SH-SY5Y (cell line): ENCODE measurements around the gene PNKP.

Experiments used
- GATA2 ChIP-seq: IDR thresholded peaks from 2 replicates; pipeline ENCODE4 v1.6.1; 2011; ENCODE audit warnings: mild to moderate bottlenecking, low read depth, low read length
- GATA3 ChIP-seq: IDR thresholded peaks from 2 replicates; pipeline ENCODE4 v1.6.1; 2011; ENCODE audit warnings: low read depth, mild to moderate bottlenecking, low read length, moderate library complexity

GRCh38 chr19:49818649-49819370 lies 48.6 kb downstream of the PNKP start:
- TF ChIP-seq GATA2: no peak
- no peak for TF ChIP-seq GATA3
